ENCODE data around the gene LINGO3. TPM values are rescaled to one million over a fixed set of nuclear protein-coding genes. Genes with fewer than 3 reads are reported as not detected.

The LINGO3 gene
- total and polyA plus RNA-seq, 10 of the 15 experiments (the other 5 are each of a cell fraction or from before 2014, with no cell fraction given) = 0.09 to 2.0 (median 0.40) TPM; not detected in 5

DNA sequence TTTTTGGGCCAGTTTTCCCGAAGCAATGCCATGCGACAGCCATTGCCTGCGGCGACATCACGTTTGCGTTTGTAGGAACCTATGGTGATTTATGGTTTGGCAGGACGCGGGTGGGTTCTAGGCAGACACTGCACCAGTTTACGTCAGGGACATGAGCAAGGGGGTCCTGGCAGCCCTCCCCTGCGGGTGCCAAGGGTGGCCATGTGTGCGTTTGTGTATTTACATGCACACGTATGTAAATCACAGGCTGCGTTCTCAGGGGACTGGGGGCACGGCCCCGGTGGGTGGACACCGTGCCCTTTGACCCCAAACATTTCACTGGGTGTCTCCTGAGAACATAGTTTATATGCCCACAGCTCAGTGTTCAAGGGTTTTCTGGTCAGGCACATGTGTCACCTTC is 42.7 kb upstream of the LINGO3 start:
- ChIA-PET CTCF (no interaction called here), POLR2A (no interaction called here), SMC1A (ENCODE audit: uncharacterized antibody, unreplicated experiment) (no interaction called here), RAD21 (ENCODE audit: unreplicated experiment) (no interaction called here)
- ATAC-seq (no peak), DNase-seq (ENCODE audit: low read depth, low spot score) (no peak), FAIRE-seq (no peak)
- in situ Hi-C loops (cut with MboI) (no loop called here), intact Hi-C loops (cut with micrococcal nuclease; ENCODE audit: unreplicated experiment) (no loop called here)
- Histone ChIP-seq H3K4me1 (ENCODE audit: control insufficient read depth, insufficient read depth, low read length) (no peaks in the 10 kb centered on the region), H2AFZ (ENCODE audit: control insufficient read depth, low read depth, low read length) (no peak overlapping the region), H3K27me3 (replicated peaks in 1 of 2; ENCODE audit: control insufficient read depth in 2 of 2, insufficient read depth in 2 of 2, low read length in 1 of 2) (no peaks in the 10 kb centered on the region), H3K27ac (ENCODE audit: control insufficient read depth, insufficient read depth) (no peak overlapping the region), H3K9ac (ENCODE audit: control insufficient read depth, insufficient read depth, low read length) (no peak overlapping the region), H3K9me3 (replicated peaks; ENCODE audit: control insufficient read depth, insufficient read depth, low read length) (no peaks in the 10 kb centered on the region), H3K4me3 (no peak overlapping the region), H3K36me3 (ENCODE audit: control insufficient read depth in 2 of 2, insufficient read depth in 2 of 2, low read length in 1 of 2) (peaks cover 0 to 2% of the 10 kb centered on the region in 2 experiments; a peak in 1 of 4 replicates), H3K79me2 (ENCODE audit: control insufficient read depth, insufficient read depth, low read length) (no peaks in the 10 kb centered on the region), H3K4me2 (ENCODE audit: control insufficient read depth, insufficient read depth) (no peak overlapping the region), H4K20me1 (ENCODE audit: control insufficient read depth, insufficient read depth) (no peaks in the 10 kb centered on the region)
- no TSS peak for BruUV-seq (replicated peaks)
- no peak for TF ChIP-seq IKZF2 (IDR thresholded peaks at IDR 0.05)
- TF ChIP-seq RELA (IDR thresholded peaks at IDR 0.05; ENCODE audit: borderline replicate concordance, partially characterized antibody) = no peak
- TF ChIP-seq GABPA (IDR thresholded peaks at IDR 0.05; ENCODE audit: low read depth) = no peak
- no peak for TF ChIP-seq NBN (IDR thresholded peaks at IDR 0.05)
- no peak for TF ChIP-seq ZNF274 (IDR thresholded peaks at IDR 0.05; ENCODE audit: insufficient read depth, insufficient read length)
- no peak for TF ChIP-seq SUZ12 (IDR thresholded peaks at IDR 0.05; ENCODE audit: unreplicated experiment)
- TF ChIP-seq, protein P1, sequence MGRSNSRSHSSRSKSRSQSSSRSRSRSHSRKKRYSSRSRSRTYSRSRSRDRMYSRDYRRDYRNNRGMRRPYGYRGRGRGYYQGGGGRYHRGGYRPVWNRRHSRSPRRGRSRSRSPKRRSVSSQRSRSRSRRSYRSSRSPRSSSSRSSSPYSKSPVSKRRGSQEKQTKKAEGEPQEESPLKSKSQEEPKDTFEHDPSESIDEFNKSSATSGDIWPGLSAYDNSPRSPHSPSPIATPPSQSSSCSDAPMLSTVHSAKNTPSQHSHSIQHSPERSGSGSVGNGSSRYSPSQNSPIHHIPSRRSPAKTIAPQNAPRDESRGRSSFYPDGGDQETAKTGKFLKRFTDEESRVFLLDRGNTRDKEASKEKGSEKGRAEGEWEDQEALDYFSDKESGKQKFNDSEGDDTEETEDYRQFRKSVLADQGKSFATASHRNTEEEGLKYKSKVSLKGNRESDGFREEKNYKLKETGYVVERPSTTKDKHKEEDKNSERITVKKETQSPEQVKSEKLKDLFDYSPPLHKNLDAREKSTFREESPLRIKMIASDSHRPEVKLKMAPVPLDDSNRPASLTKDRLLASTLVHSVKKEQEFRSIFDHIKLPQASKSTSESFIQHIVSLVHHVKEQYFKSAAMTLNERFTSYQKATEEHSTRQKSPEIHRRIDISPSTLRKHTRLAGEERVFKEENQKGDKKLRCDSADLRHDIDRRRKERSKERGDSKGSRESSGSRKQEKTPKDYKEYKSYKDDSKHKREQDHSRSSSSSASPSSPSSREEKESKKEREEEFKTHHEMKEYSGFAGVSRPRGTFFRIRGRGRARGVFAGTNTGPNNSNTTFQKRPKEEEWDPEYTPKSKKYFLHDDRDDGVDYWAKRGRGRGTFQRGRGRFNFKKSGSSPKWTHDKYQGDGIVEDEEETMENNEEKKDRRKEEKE (IDR thresholded peaks at IDR 0.05) = no peak
- TF ChIP-seq, protein P2, sequence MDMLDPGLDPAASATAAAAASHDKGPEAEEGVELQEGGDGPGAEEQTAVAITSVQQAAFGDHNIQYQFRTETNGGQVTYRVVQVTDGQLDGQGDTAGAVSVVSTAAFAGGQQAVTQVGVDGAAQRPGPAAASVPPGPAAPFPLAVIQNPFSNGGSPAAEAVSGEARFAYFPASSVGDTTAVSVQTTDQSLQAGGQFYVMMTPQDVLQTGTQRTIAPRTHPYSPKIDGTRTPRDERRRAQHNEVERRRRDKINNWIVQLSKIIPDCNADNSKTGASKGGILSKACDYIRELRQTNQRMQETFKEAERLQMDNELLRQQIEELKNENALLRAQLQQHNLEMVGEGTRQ (IDR thresholded peaks at IDR 0.05; ENCODE audit: borderline replicate concordance, low read depth, low read length) = no peak
- TF ChIP-seq POU2F2 (IDR thresholded peaks at IDR 0.05; ENCODE audit: borderline replicate concordance, low read depth, low read length) = no peak
- TF ChIP-seq CHD2 (IDR thresholded peaks at IDR 0.05; ENCODE audit: borderline replicate concordance, low read depth, low read length) = no peak
- TF ChIP-seq FOXM1 (IDR thresholded peaks at IDR 0.05; ENCODE audit: low read depth, low read length) = no peak
- TF ChIP-seq TCF12 (IDR thresholded peaks at IDR 0.05; ENCODE audit: low read depth, low read length) = no peak
- TF ChIP-seq, protein P3, sequence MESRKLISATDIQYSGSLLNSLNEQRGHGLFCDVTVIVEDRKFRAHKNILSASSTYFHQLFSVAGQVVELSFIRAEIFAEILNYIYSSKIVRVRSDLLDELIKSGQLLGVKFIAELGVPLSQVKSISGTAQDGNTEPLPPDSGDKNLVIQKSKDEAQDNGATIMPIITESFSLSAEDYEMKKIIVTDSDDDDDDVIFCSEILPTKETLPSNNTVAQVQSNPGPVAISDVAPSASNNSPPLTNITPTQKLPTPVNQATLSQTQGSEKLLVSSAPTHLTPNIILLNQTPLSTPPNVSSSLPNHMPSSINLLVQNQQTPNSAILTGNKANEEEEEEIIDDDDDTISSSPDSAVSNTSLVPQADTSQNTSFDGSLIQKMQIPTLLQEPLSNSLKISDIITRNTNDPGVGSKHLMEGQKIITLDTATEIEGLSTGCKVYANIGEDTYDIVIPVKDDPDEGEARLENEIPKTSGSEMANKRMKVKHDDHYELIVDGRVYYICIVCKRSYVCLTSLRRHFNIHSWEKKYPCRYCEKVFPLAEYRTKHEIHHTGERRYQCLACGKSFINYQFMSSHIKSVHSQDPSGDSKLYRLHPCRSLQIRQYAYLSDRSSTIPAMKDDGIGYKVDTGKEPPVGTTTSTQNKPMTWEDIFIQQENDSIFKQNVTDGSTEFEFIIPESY (IDR thresholded peaks at IDR 0.05) = no peak
- TF ChIP-seq SMAD1 (IDR thresholded peaks at IDR 0.05; ENCODE audit: low read depth, partially characterized antibody) = no peak
- TF ChIP-seq FOXK2 (IDR thresholded peaks at IDR 0.05) = no peak
- TF ChIP-seq ATF7 (IDR thresholded peaks at IDR 0.05; ENCODE audit: low read depth) = no peak
- 94% methylated on average over 16 of the region's 16 CpGs for WGBS (ENCODE audit: insufficient coverage, insufficient replicate concordance, low lambda C conversion rate, missing lambda C conversion rate)

Data from GM12878 (cell line).